PC-3 (cell line): ENCODE data around the gene TENM4. TPM values are rescaled to one million over a fixed set of nuclear protein-coding genes. Genes with fewer than 3 reads are reported as not detected.

Experiments
- ATAC-seq: fragments of 200-7000 bp; cut with Tn5 transposase; 2 replicates; pipeline ENCODE4 v1.9.1; 2020; ENCODE audit warnings: mild to moderate bottlenecking, moderate library complexity
- BruUV-seq: library from RNA; stranded (reverse); fragments of 400-500 nt; replicated peaks from 2 replicates; lab custom pipeline; 2021; lab: Mats Ljungman, UMichigan
- CTCF ChIA-PET: fragments of 300-600 bp; sonication (Branson Sonifier 250); formaldehyde crosslinking; loops from one replicate; lab custom pipeline; 2022; ENCODE audit warnings: antibody characterized with exemption; lab: Charles Lee
- POLR2A ChIA-PET: fragments of 300-600 bp; sonication (Branson Sonifier 250); formaldehyde crosslinking; loops from one replicate; lab custom pipeline; 2022; ENCODE audit warnings: antibody characterized with exemption; ENCODE audit not compliant: unreplicated experiment; lab: Charles Lee
- DNase-seq: peaks from one replicate; pipeline ENCODE4 v3.0.0-alpha.2; 2015
- H2AFZ ChIP-seq: fragments of 300-600 bp; sonication (generic); 2 replicates; pipeline ENCODE4 v1.6.0; 2016; ENCODE audit warnings: antibody characterized with exemption, low read length
- H3F3A ChIP-seq: fragments of 300-600 bp; sonication (generic); one replicate; pipeline ENCODE4 v1.6.0; 2017; ENCODE audit warnings: antibody characterized with exemption, low read length, control low read depth, mild to moderate bottlenecking; ENCODE audit not compliant: unreplicated experiment
- H3K27ac ChIP-seq: fragments of 300-600 bp; sonication (generic); 2 replicates; pipeline ENCODE4 v1.5.1; 2016; ENCODE audit warnings: mild to moderate bottlenecking, low read length
- H3K27me3 ChIP-seq: fragments of 300-600 bp; sonication (generic); 2 replicates; pipeline ENCODE4 v1.6.1; 2016; ENCODE audit warnings: low read length, mixed read lengths
- H3K36me3 ChIP-seq: fragments of 300-600 bp; sonication (generic); 2 replicates; pipeline ENCODE4 v1.6.1; 2016; ENCODE audit warnings: low read depth, mixed run types, low read length, mixed read lengths
- H3K4me1 ChIP-seq: fragments of 300-600 bp; sonication (generic); 2 replicates; pipeline ENCODE4 v1.5.1; 2016; ENCODE audit warnings: low read length; ENCODE audit not compliant: insufficient read depth
- H3K4me2 ChIP-seq: fragments of 300-600 bp; sonication (generic); 2 replicates; pipeline ENCODE4 v1.6.0; 2016; ENCODE audit warnings: low read length
- H3K4me3 ChIP-seq: fragments of 300-600 bp; sonication (generic); 2 replicates; pipeline ENCODE4 v1.5.1; 2016; ENCODE audit warnings: mild to moderate bottlenecking, low read length, mixed read lengths
- H3K79me2 ChIP-seq: fragments of 300-600 bp; sonication (generic); 2 replicates; pipeline ENCODE4 v1.6.1; 2017; ENCODE audit warnings: low read length, mixed read lengths
- H3K9ac ChIP-seq: fragments of 300-600 bp; sonication (generic); 2 replicates; pipeline ENCODE4 v1.6.0; 2016; ENCODE audit warnings: mild to moderate bottlenecking, low read length
- H3K9me2 ChIP-seq: fragments of 300-600 bp; sonication (generic); replicated peaks from 2 replicates; pipeline ENCODE4 v1.6.1; 2016; ENCODE audit warnings: mixed run types, low read length, mixed read lengths
- H3K9me3 ChIP-seq: fragments of 300-600 bp; sonication (generic); 2 replicates; pipeline ENCODE4 v1.6.1; 2016; ENCODE audit warnings: low read length, mixed read lengths
- H4K20me1 ChIP-seq: fragments of 300-600 bp; sonication (generic); 2 replicates; pipeline ENCODE4 v1.6.1; 2016; ENCODE audit warnings: low read length, mixed read lengths
- CTCF ChIP-seq: fragments of 300-600 bp; sonication (generic); conservative IDR thresholded peaks from 2 replicates; pipeline ENCODE4 v1.5.1; 2017; ENCODE audit warnings: antibody characterized with exemption, low read depth, mild to moderate bottlenecking, low read length
- EZH2 ChIP-seq: fragments of 300-600 bp; sonication (generic); IDR thresholded peaks from one replicate; pipeline ENCODE4 v1.6.1; 2017; ENCODE audit warnings: antibody characterized with exemption, mild to moderate bottlenecking, low read length; ENCODE audit not compliant: unreplicated experiment
- EZH2phosphoT487 ChIP-seq: fragments of 300-600 bp; sonication (generic); IDR thresholded peaks from 2 replicates; pipeline ENCODE4 v1.6.1; 2018; ENCODE audit warnings: mild to moderate bottlenecking, antibody characterized with exemption, low read length, borderline replicate concordance
- intact Hi-C: fragments of 100-400 bp; cut with micrococcal nuclease; formaldehyde crosslinking; loops from 2 replicates; pipeline ENCODE4 v1.9.0; 2023
- total RNA-seq: library from RNA; depleted of rRNA; stranded (reverse); fragments of >200 nt; gene quantifications from 2 replicates; pipeline ENCODE4 v1.2.3, GENCODE V29; 2014

The TENM4 gene
- total RNA-seq, 1 experiment from 2014 or later = 19.7 TPM

- no peak for TF ChIP-seq EZH2phosphoT487
- no peak for TF ChIP-seq EZH2
- no peak for TF ChIP-seq CTCF
- CTCF ChIA-PET = no interaction called here
- Histone ChIP-seq H3F3A (no peaks in the 10 kb centered on the region), H3K9ac (no peak overlapping the region), H4K20me1 (no peaks in the 10 kb centered on the region), H3K9me2 (no peaks in the 10 kb centered on the region), H3K27ac (no peak overlapping the region), H2AFZ (no peak overlapping the region), H3K4me1 (no peaks in the 10 kb centered on the region), H3K27me3 (peaks cover 65% of the 10 kb centered on the region), H3K36me3 (no peaks in the 10 kb centered on the region), H3K79me2 (no peaks in the 10 kb centered on the region), H3K9me3 (no peaks in the 10 kb centered on the region), H3K4me3 (no peak overlapping the region), H3K4me2 (no peak overlapping the region)
- ATAC-seq (no peak), DNase-seq (peak; percentile 17)
- intact Hi-C loops = no loop called here
- POLR2A ChIA-PET = no interaction called here
- no TSS peak for BruUV-seq
These were observed 231.1 kb downstream of the TENM4 start for GRCh38 chr11:79209540-79210266.

GRCh38 chr11:79208126-79208525 lies 232.7 kb downstream of the TENM4 start:
- TF ChIP-seq CTCF = no peak
- no peak for TF ChIP-seq EZH2phosphoT487
- no peak for TF ChIP-seq EZH2
- no peak for DNase-seq
- CTCF ChIA-PET = no interaction called here
- no peaks in the 10 kb centered on the region for H3K79me2 ChIP-seq
- POLR2A ChIA-PET = no interaction called here
- no peaks in the 10 kb centered on the region for H4K20me1 ChIP-seq
- H3K9me3 ChIP-seq = no peaks in the 10 kb centered on the region
- intact Hi-C loops = no loop called here
- no peaks in the 10 kb centered on the region for H3K36me3 ChIP-seq
- H3K27ac ChIP-seq = no peak overlapping the region
- no peak overlapping the region for H3K4me3 ChIP-seq
- no peaks in the 10 kb centered on the region for H3K9me2 ChIP-seq
- no peak overlapping the region for H3K4me2 ChIP-seq
- H3K4me1 ChIP-seq = no peaks in the 10 kb centered on the region
- H2AFZ ChIP-seq = no peak overlapping the region
- H3F3A ChIP-seq = no peaks in the 10 kb centered on the region
- H3K9ac ChIP-seq = no peak overlapping the region
- no peak for ATAC-seq
- H3K27me3 ChIP-seq = peaks cover 64% of the 10 kb centered on the region
- no TSS peak for BruUV-seq

- DNase-seq = no peak
- Histone ChIP-seq H3K27ac (no peak overlapping the region), H3K27me3 (peaks cover 52% of the 10 kb centered on the region), H3K9me2 (no peaks in the 10 kb centered on the region), H3K9ac (no peak overlapping the region), H2AFZ (no peak overlapping the region), H3K4me1 (no peaks in the 10 kb centered on the region), H3K4me2 (no peak overlapping the region), H4K20me1 (no peaks in the 10 kb centered on the region), H3K9me3 (no peaks in the 10 kb centered on the region), H3K36me3 (no peaks in the 10 kb centered on the region), H3K4me3 (no peak overlapping the region), H3K79me2 (no peaks in the 10 kb centered on the region), H3F3A (no peaks in the 10 kb centered on the region)
- POLR2A ChIA-PET = no interaction called here
- TF ChIP-seq EZH2phosphoT487 = no peak
- no peak for TF ChIP-seq EZH2
- TF ChIP-seq CTCF = no peak
- CTCF ChIA-PET = no interaction called here
- ATAC-seq = no peak
- intact Hi-C loops = no loop called here
- no TSS peak for BruUV-seq
These were observed 233.9 kb downstream of the TENM4 start for GRCh38 chr11:79206951-79207350.
